ENCODE data around the gene RNF40.

The RNF40 gene

GRCh38 chr16:30755955-30756780, 6.0 kb upstream of the RNF40 start:
- Histone ChIP-seq H3K27me3 (ENCODE audit: control insufficient read depth in 1 of 2, insufficient read depth in 2 of 2, low read length in 2 of 2) (no peaks in the 10 kb centered on the region), H3K27ac (ENCODE audit: low read length) (no peak overlapping the region), H3K9me3 (ENCODE audit: control insufficient read depth in 2 of 2, low read length in 2 of 2) (no peaks in the 10 kb centered on the region), H3K4me1 (ENCODE audit: control insufficient read depth, insufficient read depth, low read length) (peaks cover 7% of the 10 kb centered on the region), H3K4me3 (ENCODE audit: low read length in 2 of 2) (no peak overlapping the region), H3K36me3 (ENCODE audit: control insufficient read depth in 2 of 2, insufficient read depth in 2 of 2, low read length in 2 of 2) (peaks cover 17 to 23% of the 10 kb centered on the region in 2 donors), H3K9ac (ENCODE audit: low read length in 2 of 2) (no peak overlapping the region)

- H3K36me3 ChIP-seq (ENCODE audit: control insufficient read depth in 2 of 2, insufficient read depth in 2 of 2, low read length in 2 of 2) = peaks cover 13 to 18% of the 10 kb centered on the region in 2 donors
- no peaks in the 10 kb centered on the region for H3K27me3 ChIP-seq (ENCODE audit: control insufficient read depth in 1 of 2, insufficient read depth in 2 of 2, low read length in 2 of 2)
- no peak overlapping the region for H3K9ac ChIP-seq (ENCODE audit: low read length in 2 of 2)
- no peaks in the 10 kb centered on the region for H3K9me3 ChIP-seq (ENCODE audit: control insufficient read depth in 2 of 2, low read length in 2 of 2)
- no peak overlapping the region for H3K4me3 ChIP-seq (ENCODE audit: low read length in 2 of 2)
- H3K4me1 ChIP-seq (ENCODE audit: control insufficient read depth, insufficient read depth, low read length) = peaks cover 11% of the 10 kb centered on the region
- H3K27ac ChIP-seq (ENCODE audit: low read length) = no peak overlapping the region
Observed at GRCh38 chr16:30756781-30757100, 5.4 kb upstream of the RNF40 start.

DNA sequence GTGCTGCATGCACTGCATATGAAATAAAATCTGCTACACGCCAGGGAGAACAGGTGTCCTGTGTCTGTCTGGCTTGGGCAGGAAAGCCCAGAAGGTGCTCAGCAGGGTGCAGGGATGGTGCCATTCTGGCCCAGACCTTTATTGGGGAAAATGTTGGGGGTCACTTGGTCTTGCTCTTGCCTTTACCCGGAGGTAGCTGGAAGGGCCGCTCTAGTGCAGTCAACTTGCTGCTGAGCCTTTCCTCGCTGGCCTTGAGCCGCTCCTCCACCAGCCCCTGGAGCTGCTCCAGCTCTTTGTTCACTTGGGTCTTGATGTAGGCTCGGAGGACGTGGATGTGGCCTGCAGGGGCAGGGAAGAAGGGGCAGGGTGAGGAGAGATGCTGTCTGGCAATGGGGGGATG, 4.8 kb upstream of the RNF40 start:
- H3K9ac ChIP-seq (ENCODE audit: low read length in 2 of 2) = no peak overlapping the region
- no peak overlapping the region for H3K4me3 ChIP-seq (ENCODE audit: low read length in 2 of 2)
- peaks cover 12% of the 10 kb centered on the region for H3K4me1 ChIP-seq (ENCODE audit: control insufficient read depth, insufficient read depth, low read length)
- H3K9me3 ChIP-seq (ENCODE audit: control insufficient read depth in 2 of 2, low read length in 2 of 2) = no peaks in the 10 kb centered on the region
- no peak overlapping the region for H3K27ac ChIP-seq (ENCODE audit: low read length)
- H3K27me3 ChIP-seq (ENCODE audit: control insufficient read depth in 1 of 2, insufficient read depth in 2 of 2, low read length in 2 of 2) = no peaks in the 10 kb centered on the region
- H3K36me3 ChIP-seq (ENCODE audit: control insufficient read depth in 2 of 2, insufficient read depth in 2 of 2, low read length in 2 of 2) = peaks cover 13 to 18% of the 10 kb centered on the region in 2 donors

DNA sequence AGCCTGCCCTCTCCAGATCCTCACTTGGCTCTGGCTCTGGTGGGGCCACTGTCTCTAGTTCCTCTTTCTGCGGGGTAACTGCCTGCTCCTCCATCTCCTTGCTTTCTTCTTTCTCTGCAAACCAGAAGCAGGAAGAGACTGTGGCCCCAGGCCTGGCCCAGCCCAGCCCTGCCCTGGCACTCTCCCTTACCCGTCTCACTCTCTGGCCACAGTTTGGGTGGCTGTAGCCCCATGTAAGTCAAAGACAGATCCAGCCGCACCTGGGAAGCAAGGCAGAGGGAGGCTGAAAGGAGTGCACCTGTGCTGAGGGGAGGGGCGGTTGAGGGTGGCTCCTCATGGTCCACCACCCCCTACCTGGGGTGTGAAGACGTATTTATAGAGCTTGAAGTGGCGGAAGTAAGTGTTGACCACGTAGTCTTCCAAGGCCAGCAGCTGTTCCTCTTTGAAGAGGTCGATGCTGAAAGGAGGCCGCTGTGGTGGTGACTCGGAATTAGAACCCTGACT, 3.1 kb upstream of the RNF40 start:
- Histone ChIP-seq H3K4me1 (ENCODE audit: control insufficient read depth, insufficient read depth, low read length) (peaks cover 25% of the 10 kb centered on the region), H3K4me3 (ENCODE audit: low read length in 2 of 2) (no peak overlapping the region), H3K36me3 (ENCODE audit: control insufficient read depth in 2 of 2, insufficient read depth in 2 of 2, low read length in 2 of 2) (peaks cover 12 to 15% of the 10 kb centered on the region in 2 donors), H3K9me3 (ENCODE audit: control insufficient read depth in 2 of 2, low read length in 2 of 2) (no peaks in the 10 kb centered on the region), H3K27me3 (ENCODE audit: control insufficient read depth in 1 of 2, insufficient read depth in 2 of 2, low read length in 2 of 2) (no peaks in the 10 kb centered on the region), H3K27ac (ENCODE audit: low read length) (no peak overlapping the region), H3K9ac (ENCODE audit: low read length in 2 of 2) (no peak overlapping the region)

DNA sequence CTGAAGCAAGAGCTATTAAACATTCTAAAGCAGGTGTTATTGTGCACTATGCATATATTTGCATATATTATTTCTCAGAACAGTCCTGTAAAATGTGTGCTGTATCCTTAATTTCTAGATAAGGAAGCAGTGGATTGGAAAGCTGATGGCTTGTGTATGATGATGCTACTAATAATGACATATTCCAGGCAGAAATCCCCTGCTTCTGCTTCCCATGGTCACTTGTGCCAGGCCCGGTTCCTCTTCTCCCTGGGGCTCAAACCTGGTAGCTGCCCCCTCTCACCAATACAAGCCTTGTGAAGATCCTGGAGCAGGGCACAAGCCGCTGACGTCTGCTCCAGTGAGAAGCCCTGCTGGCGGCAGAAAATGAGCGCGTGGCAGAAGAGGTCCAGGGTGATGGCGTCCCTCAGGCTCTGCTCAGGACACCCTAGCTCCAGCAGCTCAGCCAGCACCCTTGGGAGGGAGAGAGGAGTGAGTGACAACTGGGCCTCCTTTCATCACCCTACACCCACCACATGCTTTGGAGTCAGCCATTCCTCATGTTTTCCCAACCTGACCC, 2.0 kb upstream of the RNF40 start:
- peaks cover 21 to 23% of the 10 kb centered on the region in 2 donors for H3K36me3 ChIP-seq (ENCODE audit: control insufficient read depth in 2 of 2, insufficient read depth in 2 of 2, low read length in 2 of 2)
- H3K9me3 ChIP-seq (ENCODE audit: control insufficient read depth in 2 of 2, low read length in 2 of 2) = no peaks in the 10 kb centered on the region
- no peaks in the 10 kb centered on the region for H3K27me3 ChIP-seq (ENCODE audit: control insufficient read depth in 1 of 2, insufficient read depth in 2 of 2, low read length in 2 of 2)
- no peak overlapping the region for H3K27ac ChIP-seq (ENCODE audit: low read length)
- H3K9ac ChIP-seq (ENCODE audit: low read length in 2 of 2) = no peak overlapping the region
- no peak overlapping the region for H3K4me3 ChIP-seq (ENCODE audit: low read length in 2 of 2)
- peaks cover 29% of the 10 kb centered on the region for H3K4me1 ChIP-seq (ENCODE audit: control insufficient read depth, insufficient read depth, low read length)

- peak overlapping the region; percentile 88 for H3K27ac ChIP-seq (ENCODE audit: low read length)
- no peaks in the 10 kb centered on the region for H3K9me3 ChIP-seq (ENCODE audit: control insufficient read depth in 2 of 2, low read length in 2 of 2)
- H3K9ac ChIP-seq (ENCODE audit: low read length in 2 of 2) = peak overlapping the region; percentile 47 to 57
- H3K4me1 ChIP-seq (ENCODE audit: control insufficient read depth, insufficient read depth, low read length) = peaks cover 29% of the 10 kb centered on the region
- H3K36me3 ChIP-seq (ENCODE audit: control insufficient read depth in 2 of 2, insufficient read depth in 2 of 2, low read length in 2 of 2) = peaks cover 27 to 28% of the 10 kb centered on the region in 2 donors
- no peaks in the 10 kb centered on the region for H3K27me3 ChIP-seq (ENCODE audit: control insufficient read depth in 1 of 2, insufficient read depth in 2 of 2, low read length in 2 of 2)
- peak overlapping the region; percentile 78 to 97 for H3K4me3 ChIP-seq (ENCODE audit: low read length in 2 of 2)
Observed at GRCh38 chr16:30760577-30761426, 1.3 kb upstream of the RNF40 start.

DNA sequence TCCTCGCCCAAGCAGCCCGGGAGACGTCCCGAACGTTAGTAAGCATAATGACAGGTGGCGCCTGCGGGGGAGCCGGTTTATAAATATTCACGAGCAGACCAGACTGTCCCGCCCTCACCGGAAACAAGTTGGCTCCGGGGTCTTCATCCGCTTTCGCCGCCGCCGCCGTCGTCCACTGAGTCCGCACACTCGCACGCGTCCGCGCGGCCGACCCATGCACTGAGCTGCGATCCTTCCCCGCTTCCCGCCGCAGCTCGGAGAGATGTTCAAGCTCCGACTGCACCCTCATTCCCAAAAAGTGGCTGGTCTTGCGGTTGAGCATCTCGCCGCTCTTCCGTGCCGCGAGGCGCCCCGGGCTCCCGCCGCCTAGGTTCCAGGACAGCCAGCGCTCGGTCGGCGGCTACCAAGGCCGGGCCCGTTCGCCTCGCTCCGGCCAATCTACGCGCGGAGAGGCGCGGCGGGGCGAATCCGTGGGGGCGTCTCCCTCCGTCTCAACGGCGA, 645 bp upstream of the RNF40 start:
- Histone ChIP-seq H3K4me3 (ENCODE audit: low read length in 2 of 2) (peak overlapping the region; percentile 78 to 97), H3K27ac (ENCODE audit: low read length) (peak overlapping the region; percentile 88), H3K4me1 (ENCODE audit: control insufficient read depth, insufficient read depth, low read length) (peaks cover 29% of the 10 kb centered on the region), H3K9ac (ENCODE audit: low read length in 2 of 2) (peak overlapping the region; percentile 47 to 57), H3K9me3 (ENCODE audit: control insufficient read depth in 2 of 2, low read length in 2 of 2) (no peaks in the 10 kb centered on the region), H3K27me3 (ENCODE audit: control insufficient read depth in 1 of 2, insufficient read depth in 2 of 2, low read length in 2 of 2) (no peaks in the 10 kb centered on the region), H3K36me3 (ENCODE audit: control insufficient read depth in 2 of 2, insufficient read depth in 2 of 2, low read length in 2 of 2) (peaks cover 28 to 33% of the 10 kb centered on the region in 2 donors)

GRCh38 chr16:30762991-30763725, 1.0 kb downstream of the RNF40 start:
- H3K27ac ChIP-seq (ENCODE audit: low read length) = peak overlapping the region; percentile 88

DNA sequence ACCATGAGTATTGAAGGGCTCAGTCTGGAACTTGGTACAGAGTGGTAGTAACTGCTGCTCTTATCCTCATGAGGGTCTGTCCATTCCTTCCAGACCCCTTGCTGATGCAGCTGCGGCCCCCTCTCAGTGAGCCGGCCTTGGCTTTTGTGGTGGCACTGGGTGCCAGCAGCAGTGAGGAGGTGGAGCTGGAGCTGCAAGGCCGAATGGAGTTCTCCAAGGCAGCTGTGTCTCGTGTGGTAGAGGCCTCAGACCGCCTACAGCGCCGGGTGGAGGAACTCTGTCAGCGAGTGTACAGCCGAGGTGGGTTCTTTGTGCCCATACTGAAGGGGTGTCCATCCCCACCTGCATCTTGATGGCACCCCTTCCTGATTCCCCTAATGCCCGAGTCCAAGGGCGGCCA, 2.0 kb downstream of the RNF40 start:
- peaks cover 29% of the 10 kb centered on the region for H3K4me1 ChIP-seq (ENCODE audit: control insufficient read depth, insufficient read depth, low read length)
- H3K9ac ChIP-seq (ENCODE audit: low read length in 2 of 2) = peak overlapping the region in 1 of 2 donors; percentile 93
- H3K36me3 ChIP-seq (ENCODE audit: control insufficient read depth in 2 of 2, insufficient read depth in 2 of 2, low read length in 2 of 2) = peaks cover 46 to 53% of the 10 kb centered on the region in 2 donors
- H3K27me3 ChIP-seq (ENCODE audit: control insufficient read depth in 1 of 2, insufficient read depth in 2 of 2, low read length in 2 of 2) = no peaks in the 10 kb centered on the region
- no peak overlapping the region for H3K4me3 ChIP-seq (ENCODE audit: low read length in 2 of 2)
- H3K27ac ChIP-seq (ENCODE audit: low read length) = no peak overlapping the region
- H3K9me3 ChIP-seq (ENCODE audit: control insufficient read depth in 2 of 2, low read length in 2 of 2) = no peaks in the 10 kb centered on the region

More at GRCh38 chr16:30762991-30763725, 1.0 kb downstream of the RNF40 start:
- Histone ChIP-seq H3K4me1 (ENCODE audit: control insufficient read depth, insufficient read depth, low read length) (peaks cover 29% of the 10 kb centered on the region), H3K9ac (ENCODE audit: low read length in 2 of 2) (peak overlapping the region; percentile 93 to 96), H3K4me3 (ENCODE audit: low read length in 2 of 2) (peak overlapping the region; percentile 78 to 97), H3K27me3 (ENCODE audit: control insufficient read depth in 1 of 2, insufficient read depth in 2 of 2, low read length in 2 of 2) (no peaks in the 10 kb centered on the region), H3K9me3 (ENCODE audit: control insufficient read depth in 2 of 2, low read length in 2 of 2) (no peaks in the 10 kb centered on the region), H3K36me3 (ENCODE audit: control insufficient read depth in 2 of 2, insufficient read depth in 2 of 2, low read length in 2 of 2) (peaks cover 37 to 44% of the 10 kb centered on the region in 2 donors)

Data from stomach smooth muscle (tissue), 2 donors.